GM18858 (cell line): ENCODE measurements around the gene SCG2.

Experiments
- ATAC-seq: cut with Tn5 transposase; IDR thresholded peaks from one replicate; pipeline ENCODE4 v1.9.1; 2021; ENCODE audit not compliant: unreplicated experiment

The SCG2 gene

GRCh38 chr2:223582001-223582400, 20.2 kb downstream of the SCG2 start:
- ATAC-seq, result no peak

GRCh38 chr2:223580951-223581350, 21.2 kb downstream of the SCG2 start:
- ATAC-seq, result no peak

- no peak for ATAC-seq
These were observed 23.3 kb downstream of the SCG2 start for GRCh38 chr2:223578846-223579245.

- no peak for ATAC-seq
These were observed 25.3 kb downstream of the SCG2 start for GRCh38 chr2:223576873-223577272.

GRCh38 chr2:223570784-223571183, 31.4 kb downstream of the SCG2 start:
- ATAC-seq, result no peak

GRCh38 chr2:223566396-223566795, 35.8 kb downstream of the SCG2 start:
- no peak for ATAC-seq

GRCh38 chr2:223563462-223563861, 38.7 kb downstream of the SCG2 start:
- ATAC-seq, result no peak

GRCh38 chr2:223562078-223562477, 40.1 kb downstream of the SCG2 start:
- ATAC-seq, result no peak

- no peak for ATAC-seq
These were observed 41.3 kb downstream of the SCG2 start for GRCh38 chr2:223560749-223561435.

GRCh38 chr2:223558970-223559369, 43.2 kb downstream of the SCG2 start:
- no peak for ATAC-seq

- no peak for ATAC-seq
These were observed 47.2 kb downstream of the SCG2 start for GRCh38 chr2:223554923-223555322.

GRCh38 chr2:223549215-223549614, 52.9 kb downstream of the SCG2 start:
- no peak for ATAC-seq

GRCh38 chr2:223548194-223548593, 54.0 kb downstream of the SCG2 start:
- no peak for ATAC-seq
